NT2/D1 (cell line): ENCODE measurements around the gene P2RX2.

Source experiments
- DNase-seq: peaks from one replicate; pipeline ENCODE4 v3.0.0-alpha.2; 2011; ENCODE audit warnings: low read depth, low spot score
- H3K27me3 ChIP-seq: 2 replicates; pipeline ENCODE4 v1.6.0; 2011; ENCODE audit warnings: mild to moderate bottlenecking; ENCODE audit not compliant: insufficient read length, insufficient read depth
- H3K36me3 ChIP-seq: 2 replicates; pipeline ENCODE4 v1.6.1; 2011; ENCODE audit warnings: mild to moderate bottlenecking, low read length, mixed read lengths; ENCODE audit not compliant: insufficient read depth, insufficient read length
- H3K4me1 ChIP-seq: 2 replicates; pipeline ENCODE4 v1.5.1; 2011; ENCODE audit not compliant: insufficient read depth, insufficient read length
- H3K4me3 ChIP-seq: 2 replicates; pipeline ENCODE4 v1.5.1; 2011; ENCODE audit warnings: low read depth; ENCODE audit not compliant: insufficient read length
- H3K9ac ChIP-seq: 2 replicates; pipeline ENCODE4 v1.6.0; 2011; ENCODE audit warnings: low read depth; ENCODE audit not compliant: insufficient read length
- H3K9me3 ChIP-seq: 2 replicates; pipeline ENCODE4 v1.5.1; 2011; ENCODE audit warnings: mild to moderate bottlenecking, low read length; ENCODE audit not compliant: insufficient read depth
- SUZ12 ChIP-seq: IDR thresholded peaks from 2 replicates; pipeline ENCODE4 v1.6.1; 2011; ENCODE audit not compliant: insufficient read length, insufficient read depth; ENCODE audit errors: extremely low read depth
- YY1 ChIP-seq: IDR thresholded peaks from 2 replicates; pipeline ENCODE4 v1.6.1; 2011; ENCODE audit not compliant: insufficient read length, insufficient read depth
- ZNF274 ChIP-seq: IDR thresholded peaks from 2 replicates; pipeline ENCODE4 v1.6.1; 2011; ENCODE audit warnings: mild to moderate bottlenecking, low read depth, low read length

Gene P2RX2

DNA sequence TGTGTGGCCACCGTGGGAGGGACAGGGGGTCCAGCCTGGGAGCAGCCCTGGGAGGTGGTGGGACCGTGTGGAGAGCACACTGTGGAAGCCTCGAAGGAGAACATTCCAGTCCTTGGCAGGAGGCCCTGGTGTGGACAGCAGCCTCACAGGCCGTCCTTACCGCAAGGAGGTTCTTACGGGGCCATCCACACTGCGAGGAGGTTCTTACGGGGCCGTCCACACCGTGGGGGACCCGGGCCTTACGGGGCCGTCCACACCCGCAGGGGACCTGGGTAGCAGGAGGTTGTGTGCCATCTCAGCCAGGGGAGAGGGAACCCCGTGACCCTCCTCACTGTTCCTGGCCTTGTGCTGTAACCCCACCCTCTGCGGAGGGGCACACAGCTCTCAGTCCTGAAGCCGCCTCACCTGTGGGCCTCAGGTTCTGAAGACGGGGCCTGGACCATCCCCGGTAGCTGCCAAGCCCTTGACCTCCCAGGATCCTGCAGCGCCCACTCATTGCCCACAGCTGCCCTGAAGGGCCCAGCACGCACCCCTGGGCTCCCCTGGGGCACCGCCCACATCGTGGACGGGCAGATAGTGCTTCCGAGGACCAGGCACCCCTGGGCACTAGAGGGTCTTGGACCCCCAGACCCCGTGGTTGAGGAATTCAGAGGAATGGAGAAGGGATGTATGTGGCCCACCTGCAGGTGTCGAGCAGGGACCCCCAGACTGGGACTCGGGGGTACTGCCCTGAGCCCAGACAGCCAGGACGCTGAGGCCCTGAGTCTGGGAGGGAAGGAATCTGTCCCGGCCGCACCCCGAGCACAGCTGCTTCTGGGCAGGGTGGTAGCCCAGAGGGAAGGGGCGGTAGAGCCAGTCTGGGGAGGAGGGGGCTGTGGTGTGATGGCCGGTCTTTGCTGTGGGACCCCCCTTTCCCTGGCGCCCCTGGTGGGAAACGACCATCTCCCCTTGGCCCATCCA is 45.5 kb upstream of the P2RX2 start:
- no peak for TF ChIP-seq SUZ12
- no peak for TF ChIP-seq YY1
- no peak for TF ChIP-seq ZNF274
- Histone ChIP-seq H3K36me3 (peaks cover 89% of the 10 kb centered on the region), H3K9ac (no peak overlapping the region), H3K4me3 (no peak overlapping the region), H3K4me1 (no peaks in the 10 kb centered on the region), H3K27me3 (peaks cover 2% of the 10 kb centered on the region), H3K9me3 (no peaks in the 10 kb centered on the region)
- no peak for DNase-seq

DNA sequence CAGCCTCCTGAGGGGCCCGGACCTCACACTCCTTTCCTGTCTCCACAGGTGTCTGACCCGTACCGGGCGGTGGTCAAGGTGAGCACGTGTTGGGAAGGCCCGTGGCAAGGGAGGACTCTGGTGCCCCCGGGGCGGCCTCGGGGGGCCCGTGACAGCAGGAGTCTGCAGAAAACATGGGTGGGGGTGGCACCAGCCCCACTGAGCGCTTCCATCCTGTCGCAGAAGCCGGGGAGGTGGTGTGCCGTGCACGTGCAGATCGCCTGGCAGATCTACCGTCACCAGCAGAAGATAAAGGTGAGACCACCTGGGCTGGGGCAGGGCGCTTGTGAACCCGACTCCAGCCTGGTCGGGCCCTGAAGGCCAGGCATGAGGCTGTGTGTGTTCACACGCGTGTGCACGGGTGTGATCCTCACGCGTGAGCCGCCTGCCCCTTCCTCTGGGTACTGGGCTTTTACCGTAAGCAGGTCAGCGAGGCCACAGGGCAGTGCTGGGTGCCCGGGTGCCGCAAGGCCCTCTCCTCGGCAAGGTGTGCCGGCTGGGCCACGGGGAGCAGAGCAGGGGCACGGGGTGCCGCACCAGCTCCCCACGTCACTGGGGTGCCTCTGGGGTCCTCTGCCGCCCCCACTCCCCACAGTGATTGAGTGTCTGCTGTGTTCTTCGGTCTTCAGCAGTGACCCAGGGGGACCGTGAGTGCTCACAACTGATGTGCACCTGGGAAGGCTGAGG is 44.1 kb upstream of the P2RX2 start:
- no peaks in the 10 kb centered on the region for H3K9me3 ChIP-seq
- H3K4me3 ChIP-seq: no peak overlapping the region
- no peaks in the 10 kb centered on the region for H3K27me3 ChIP-seq
- peaks cover 87% of the 10 kb centered on the region for H3K36me3 ChIP-seq
- H3K4me1 ChIP-seq: no peaks in the 10 kb centered on the region
- no peak overlapping the region for H3K9ac ChIP-seq
- DNase-seq: no peak
- no peak for TF ChIP-seq ZNF274
- TF ChIP-seq YY1: no peak

DNA sequence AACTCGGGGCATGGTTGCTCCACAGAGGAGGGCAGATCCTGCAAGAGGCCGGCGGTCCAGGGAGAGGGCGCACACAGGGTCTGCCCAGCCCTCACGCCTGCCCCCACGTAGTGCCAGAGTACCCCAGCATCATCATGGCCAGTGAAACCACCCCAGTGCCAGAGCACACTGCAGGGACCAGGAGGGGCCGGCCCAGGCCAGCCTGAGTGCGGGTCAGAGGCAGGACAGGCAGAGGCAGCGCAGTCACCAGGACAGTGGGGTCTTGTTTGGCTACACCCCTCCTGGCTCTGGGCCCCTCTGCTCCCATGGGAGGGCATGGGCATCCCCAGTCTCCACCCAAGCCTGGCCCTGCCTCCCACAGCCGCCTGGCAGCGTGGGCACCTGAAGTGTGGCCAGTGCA is 42.9 kb upstream of the P2RX2 start:
- no peaks in the 10 kb centered on the region for H3K9me3 ChIP-seq
- H3K9ac ChIP-seq: no peak overlapping the region
- peaks cover 87% of the 10 kb centered on the region for H3K36me3 ChIP-seq
- no peak overlapping the region for H3K4me3 ChIP-seq
- H3K4me1 ChIP-seq: no peaks in the 10 kb centered on the region
- H3K27me3 ChIP-seq: no peaks in the 10 kb centered on the region
- DNase-seq: no peak
- TF ChIP-seq YY1 (no peak), SUZ12 (no peak), ZNF274 (no peak)

DNA sequence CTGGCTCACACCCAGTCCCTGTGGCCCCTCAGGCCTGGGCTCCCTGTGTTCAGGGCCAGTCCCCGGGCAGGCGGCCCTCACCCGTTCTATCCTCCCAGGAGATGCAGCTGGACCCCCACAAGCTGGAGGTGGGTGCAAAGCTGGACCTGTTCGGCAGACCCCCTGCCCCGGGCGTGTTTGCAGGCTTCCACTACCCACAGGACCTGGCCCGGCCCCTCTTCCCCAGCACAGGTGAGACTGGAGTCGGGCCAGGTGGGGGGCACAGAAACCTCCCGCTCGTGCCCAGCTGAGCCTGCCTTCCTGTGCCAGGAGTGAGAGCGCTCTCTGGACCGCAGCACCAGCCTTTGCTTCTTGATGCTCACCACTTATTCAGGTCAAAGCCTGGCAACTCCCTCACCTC is 41.9 kb upstream of the P2RX2 start:
- H3K9me3 ChIP-seq: no peaks in the 10 kb centered on the region
- no peaks in the 10 kb centered on the region for H3K4me1 ChIP-seq
- H3K36me3 ChIP-seq: peaks cover 84% of the 10 kb centered on the region
- no peak for DNase-seq
- no peaks in the 10 kb centered on the region for H3K27me3 ChIP-seq
- H3K9ac ChIP-seq: no peak overlapping the region
- H3K4me3 ChIP-seq: no peak overlapping the region
- TF ChIP-seq SUZ12 (no peak), YY1 (no peak), ZNF274 (no peak)

DNA sequence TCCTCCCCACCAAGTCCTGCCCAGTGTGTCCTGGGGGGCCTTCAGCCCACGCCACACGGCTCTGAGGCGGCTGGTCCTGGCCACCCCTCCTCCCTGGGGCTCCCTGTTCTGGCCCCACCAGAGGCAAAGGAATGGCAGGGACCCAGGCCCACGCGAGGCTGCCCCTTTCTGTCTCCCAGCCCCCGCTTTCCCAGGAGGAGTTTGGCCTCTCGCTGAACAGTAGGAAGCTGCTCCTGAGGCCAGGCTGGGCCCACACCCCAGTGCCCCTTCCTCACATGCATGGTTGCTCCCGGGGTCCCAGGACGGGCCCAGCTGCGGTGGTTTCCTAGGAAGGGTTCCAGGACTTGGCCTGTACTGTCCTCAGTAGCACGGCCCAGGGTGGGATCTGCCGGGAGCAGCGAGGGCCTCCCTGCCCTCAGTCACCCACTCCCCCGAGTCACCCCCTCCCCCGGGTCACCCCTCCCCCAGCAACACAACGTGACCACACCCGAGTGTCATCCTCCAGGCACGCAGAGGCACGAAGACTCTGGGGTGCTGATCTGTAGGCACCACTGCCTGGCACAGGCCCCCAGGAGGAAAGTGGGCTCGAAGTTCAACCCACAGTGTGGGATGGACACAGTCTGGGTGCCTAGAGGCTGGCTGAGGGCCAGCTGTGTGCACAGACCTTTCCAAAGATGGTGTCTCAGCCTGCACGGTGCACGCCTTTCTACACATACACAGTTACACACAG is 41.2 kb upstream of the P2RX2 start:
- no peak overlapping the region for H3K4me3 ChIP-seq
- TF ChIP-seq YY1 (no peak), SUZ12 (no peak), ZNF274 (no peak)
- H3K27me3 ChIP-seq: no peaks in the 10 kb centered on the region
- H3K4me1 ChIP-seq: no peaks in the 10 kb centered on the region
- no peak overlapping the region for H3K9ac ChIP-seq
- DNase-seq: no peak
- peaks cover 78% of the 10 kb centered on the region for H3K36me3 ChIP-seq
- no peaks in the 10 kb centered on the region for H3K9me3 ChIP-seq

DNA sequence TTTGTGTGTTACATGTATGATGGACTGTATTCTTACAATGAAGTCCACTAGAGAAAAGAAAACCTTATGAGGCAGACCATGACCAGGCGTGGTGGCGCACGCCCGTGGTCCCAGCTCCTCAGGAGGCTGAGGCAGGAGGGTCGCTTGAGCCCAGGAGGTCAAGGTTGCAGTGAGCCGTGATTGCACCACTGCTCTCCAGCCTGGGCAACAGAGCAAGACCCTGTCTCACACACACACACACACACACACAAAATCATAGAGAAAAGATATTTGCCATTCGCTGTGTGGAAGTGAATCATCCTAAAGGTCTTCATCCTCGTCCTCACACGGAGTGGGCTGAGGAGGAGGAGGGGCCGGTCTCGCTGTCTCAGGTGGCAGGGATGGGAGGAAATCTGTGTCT is 40.5 kb upstream of the P2RX2 start:
- no peak for DNase-seq
- Histone ChIP-seq H3K9me3 (no peaks in the 10 kb centered on the region), H3K4me1 (no peaks in the 10 kb centered on the region), H3K9ac (no peak overlapping the region), H3K27me3 (no peaks in the 10 kb centered on the region), H3K4me3 (no peak overlapping the region), H3K36me3 (peaks cover 75% of the 10 kb centered on the region)
- TF ChIP-seq ZNF274: no peak
- no peak for TF ChIP-seq YY1
- no peak for TF ChIP-seq SUZ12
